Nephron progenitor cell (in vitro differentiated cells): ENCODE results near the gene KCNIP1.

Experiments
- DNase-seq: peaks from one replicate; pipeline ENCODE4 v3.0.0; 2021
- H3K27ac Mint-ChIP-seq: 2 replicates; pipeline ENCODE4 v1.8.0; 2021; ENCODE audit warnings: mild to moderate bottlenecking, moderate library complexity, mixed read lengths
- H3K27me3 Mint-ChIP-seq: 2 replicates; pipeline ENCODE4 v1.8.0; 2021; ENCODE audit warnings: mild to moderate bottlenecking, low read depth, mixed read lengths; ENCODE audit not compliant: poor library complexity
- H3K36me3 Mint-ChIP-seq: 2 replicates; pipeline ENCODE4 v1.8.0; 2021; ENCODE audit warnings: low read depth, mixed read lengths
- H3K4me1 Mint-ChIP-seq: 2 replicates; pipeline ENCODE4 v1.8.0; 2021; ENCODE audit warnings: mixed read lengths
- H3K4me3 Mint-ChIP-seq: 2 replicates; pipeline ENCODE4 v1.8.0; 2021; ENCODE audit warnings: mild to moderate bottlenecking, moderate library complexity, mixed read lengths
- H3K9me3 Mint-ChIP-seq: 2 replicates; pipeline ENCODE4 v1.8.0; 2021; ENCODE audit warnings: mild to moderate bottlenecking, moderate library complexity, mixed read lengths
- TF ChIP-seq, protein P1 (sequence below): fragments of 200-600 bp; sonication (generic); IDR thresholded peaks from 2 replicates; pipeline ENCODE4 v1.5.0; 2021; ENCODE audit warnings: antibody characterized with exemption

Gene KCNIP1

DNA sequence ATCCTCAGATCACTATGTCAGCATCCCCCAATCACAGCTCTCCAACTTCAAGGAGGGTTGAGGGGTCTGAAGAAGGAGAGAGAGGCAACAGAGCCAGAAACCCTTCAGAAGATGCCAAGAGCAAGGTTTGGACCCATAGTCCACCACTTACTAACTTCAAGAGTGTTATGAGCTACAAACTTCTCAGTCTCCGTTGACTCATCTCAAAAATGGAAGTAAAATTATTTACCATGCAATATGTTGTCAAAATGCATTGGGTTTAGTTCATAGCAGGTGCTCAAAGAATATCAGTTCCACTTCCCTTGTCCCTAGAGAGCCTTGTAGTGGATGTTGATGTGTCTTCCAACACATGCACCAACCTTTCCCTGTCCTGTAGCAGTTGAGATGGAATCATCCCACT lies 116.0 kb downstream of the KCNIP1 start:
- no peak overlapping the region for H3K27ac Mint-ChIP-seq
- no peaks in the 10 kb centered on the region for H3K9me3 Mint-ChIP-seq
- H3K4me1 Mint-ChIP-seq: peaks cover 8% of the 10 kb centered on the region
- TF ChIP-seq, protein P1, sequence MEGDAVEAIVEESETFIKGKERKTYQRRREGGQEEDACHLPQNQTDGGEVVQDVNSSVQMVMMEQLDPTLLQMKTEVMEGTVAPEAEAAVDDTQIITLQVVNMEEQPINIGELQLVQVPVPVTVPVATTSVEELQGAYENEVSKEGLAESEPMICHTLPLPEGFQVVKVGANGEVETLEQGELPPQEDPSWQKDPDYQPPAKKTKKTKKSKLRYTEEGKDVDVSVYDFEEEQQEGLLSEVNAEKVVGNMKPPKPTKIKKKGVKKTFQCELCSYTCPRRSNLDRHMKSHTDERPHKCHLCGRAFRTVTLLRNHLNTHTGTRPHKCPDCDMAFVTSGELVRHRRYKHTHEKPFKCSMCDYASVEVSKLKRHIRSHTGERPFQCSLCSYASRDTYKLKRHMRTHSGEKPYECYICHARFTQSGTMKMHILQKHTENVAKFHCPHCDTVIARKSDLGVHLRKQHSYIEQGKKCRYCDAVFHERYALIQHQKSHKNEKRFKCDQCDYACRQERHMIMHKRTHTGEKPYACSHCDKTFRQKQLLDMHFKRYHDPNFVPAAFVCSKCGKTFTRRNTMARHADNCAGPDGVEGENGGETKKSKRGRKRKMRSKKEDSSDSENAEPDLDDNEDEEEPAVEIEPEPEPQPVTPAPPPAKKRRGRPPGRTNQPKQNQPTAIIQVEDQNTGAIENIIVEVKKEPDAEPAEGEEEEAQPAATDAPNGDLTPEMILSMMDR: no peak
- no peaks in the 10 kb centered on the region for H3K36me3 Mint-ChIP-seq
- no peak overlapping the region for H3K4me3 Mint-ChIP-seq
- H3K27me3 Mint-ChIP-seq: peaks cover 9% of the 10 kb centered on the region
- no peak for DNase-seq

DNA sequence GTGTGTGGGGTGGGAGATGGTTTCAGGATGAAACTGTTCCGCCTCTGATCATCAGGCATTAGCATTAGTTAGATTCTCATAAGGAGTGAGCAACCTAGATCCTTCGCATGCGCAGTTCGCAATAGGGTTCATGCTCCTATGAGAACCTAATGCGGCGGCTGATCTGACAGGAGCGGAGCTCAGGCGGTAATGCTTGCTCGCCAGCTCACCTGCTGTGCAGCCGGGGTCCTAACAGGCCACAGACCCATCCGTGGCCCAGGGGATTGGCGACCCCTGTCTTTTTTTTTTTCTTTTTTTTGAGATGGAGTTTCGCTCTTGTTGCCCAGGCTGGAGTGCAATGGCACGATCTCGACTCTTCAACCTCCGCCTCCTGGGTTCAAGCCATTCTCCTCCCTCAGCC lies 119.1 kb downstream of the KCNIP1 start:
- no peak overlapping the region for H3K27ac Mint-ChIP-seq

DNA sequence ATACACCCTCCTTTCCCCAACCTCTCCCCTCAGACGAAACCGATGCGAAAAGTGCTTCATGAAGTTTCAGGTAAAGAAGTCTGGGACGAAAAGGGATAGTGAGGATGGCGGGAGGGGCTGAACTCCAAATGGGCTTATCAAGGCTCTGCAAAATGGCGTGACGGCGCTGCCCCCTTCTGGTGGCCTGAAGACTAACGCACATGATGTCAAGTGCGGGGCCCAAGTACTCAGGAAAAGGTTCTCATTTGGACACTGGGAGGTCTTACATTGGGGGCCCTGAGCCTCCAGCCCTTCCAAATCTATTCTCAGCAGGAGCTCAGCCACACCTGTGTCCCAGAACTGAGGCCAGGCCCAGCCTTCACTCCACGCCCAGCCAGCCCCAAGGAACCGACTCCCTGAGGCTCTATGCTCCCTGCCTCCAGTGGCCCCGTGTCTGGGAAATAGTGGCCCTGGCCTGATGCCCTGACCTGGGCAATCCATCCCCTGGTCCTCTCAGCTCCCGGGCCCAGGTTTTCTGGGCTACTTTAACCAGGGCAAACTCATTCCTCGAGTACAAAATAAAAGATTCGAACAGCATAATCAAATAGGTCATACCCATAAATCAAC lies 119.9 kb downstream of the KCNIP1 start:
- TF ChIP-seq, protein P1: peak; percentile 71
- no peak overlapping the region for H3K4me3 Mint-ChIP-seq
- H3K36me3 Mint-ChIP-seq: no peaks in the 10 kb centered on the region
- no peaks in the 10 kb centered on the region for H3K9me3 Mint-ChIP-seq
- peaks cover 22% of the 10 kb centered on the region for H3K27me3 Mint-ChIP-seq
- DNase-seq: peak; percentile 76
- H3K27ac Mint-ChIP-seq: no peak overlapping the region
- H3K4me1 Mint-ChIP-seq: peaks cover 11% of the 10 kb centered on the region

More for the DNA sequence above, 119.1 kb downstream of the KCNIP1 start:
- Mint-ChIP-seq H3K27me3 (peaks cover 21% of the 10 kb centered on the region), H3K4me1 (peaks cover 4% of the 10 kb centered on the region), H3K9me3 (no peaks in the 10 kb centered on the region), H3K36me3 (no peaks in the 10 kb centered on the region), H3K4me3 (no peak overlapping the region)
- TF ChIP-seq, protein P1: no peak
- no peak for DNase-seq

DNA sequence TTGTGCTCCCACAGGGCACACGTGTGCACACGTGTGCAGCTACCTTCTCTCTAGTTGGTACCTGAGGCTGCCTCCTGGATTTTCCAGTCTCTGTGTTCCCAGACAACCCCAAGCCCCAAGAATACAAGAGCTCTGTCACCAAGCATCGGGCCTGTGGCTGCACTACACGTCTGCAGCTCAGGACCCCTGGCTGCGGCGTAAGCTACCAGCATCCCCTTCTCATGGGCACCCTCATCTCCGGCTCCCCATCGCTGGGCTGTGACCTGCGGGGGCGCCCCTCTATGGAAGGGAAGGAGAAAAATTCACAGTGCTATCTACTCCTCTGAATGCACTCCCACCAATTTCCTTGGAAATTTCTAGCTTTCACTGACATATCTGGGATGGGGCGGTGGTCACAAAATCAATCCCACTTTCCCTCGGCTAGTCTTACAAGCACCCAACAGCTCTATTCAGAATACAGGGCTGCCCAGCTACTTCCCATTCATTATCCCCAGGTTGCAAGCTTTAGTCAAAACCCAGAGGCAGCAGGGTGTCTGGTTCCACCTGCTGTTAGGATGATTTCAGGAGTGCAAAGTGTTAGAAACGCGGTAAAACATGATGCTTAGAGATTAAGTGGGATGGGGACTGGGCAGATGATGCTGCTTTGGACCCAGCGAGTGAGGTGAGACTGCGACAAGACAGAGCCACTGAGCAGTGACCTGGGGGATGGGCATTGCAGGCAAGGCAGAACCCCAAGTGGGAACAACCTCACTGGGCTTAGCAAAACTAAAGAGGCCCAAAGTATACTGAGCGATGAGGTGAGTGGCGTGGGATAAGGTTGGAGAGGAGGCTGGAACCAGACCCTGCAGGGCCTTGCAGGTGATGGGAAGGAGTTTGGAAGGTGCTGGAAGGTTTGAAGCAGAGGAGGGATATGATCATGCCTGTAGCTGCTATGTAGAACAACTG lies 121.7 kb downstream of the KCNIP1 start:
- DNase-seq: no peak
- Mint-ChIP-seq H3K9me3 (no peaks in the 10 kb centered on the region), H3K4me1 (peaks cover 20% of the 10 kb centered on the region), H3K4me3 (no peak overlapping the region), H3K27me3 (peaks cover 21% of the 10 kb centered on the region), H3K36me3 (no peaks in the 10 kb centered on the region), H3K27ac (no peak overlapping the region)
- TF ChIP-seq, protein P1: no peak

DNA sequence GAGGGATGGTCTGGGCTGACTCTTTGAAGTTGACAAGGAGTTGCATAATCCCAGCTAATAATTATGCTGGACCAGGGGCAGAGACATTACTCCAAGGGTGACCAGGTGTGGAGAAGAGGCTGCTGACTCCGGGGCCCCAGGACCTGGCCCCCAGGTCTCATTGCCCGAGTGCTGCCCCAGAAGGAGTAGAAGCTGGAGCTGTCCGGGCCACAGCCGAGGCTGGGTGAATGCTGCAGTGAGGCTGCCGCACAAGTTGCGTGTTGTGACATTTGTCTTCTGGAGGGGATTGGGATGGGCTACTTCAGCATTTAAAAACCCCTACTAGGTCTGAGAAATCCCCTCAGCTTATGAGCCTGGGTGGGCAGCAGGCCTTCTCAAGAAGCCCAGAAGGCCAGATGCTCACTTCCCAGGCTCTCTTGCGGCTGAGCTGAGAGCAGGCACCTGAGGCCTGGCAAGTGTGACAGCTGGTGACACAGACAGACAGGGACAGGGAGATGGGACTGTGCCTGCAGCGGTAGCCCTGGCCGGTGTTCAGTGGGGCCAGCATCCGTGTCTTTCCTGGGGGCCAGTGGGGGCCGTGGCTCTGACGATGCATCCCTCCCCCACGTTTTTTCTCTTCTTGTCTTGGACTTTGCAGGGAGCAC lies 122.8 kb downstream of the KCNIP1 start:
- Mint-ChIP-seq H3K9me3 (no peaks in the 10 kb centered on the region), H3K27ac (no peak overlapping the region), H3K4me3 (no peak overlapping the region), H3K27me3 (peaks cover 21% of the 10 kb centered on the region), H3K4me1 (peaks cover 22% of the 10 kb centered on the region), H3K36me3 (no peaks in the 10 kb centered on the region)
- DNase-seq: no peak
- TF ChIP-seq, protein P1: no peak
